Mesothelial cell of epicardium (in vitro differentiated cells): ENCODE data around the gene TIMM29. TPM values are rescaled to one million over a fixed set of nuclear protein-coding genes. Genes with fewer than 3 reads are reported as not detected.

Source experiments
- DNase-seq, 2 experiments: peaks; one replicate each; pipeline ENCODE4 v3.0.0; 2021; ENCODE audit warnings: low spot score in 2 of 2; ENCODE audit not compliant: unreplicated experiment in 2 of 2
- H3K27ac Mint-ChIP-seq: 2 replicates; pipeline ENCODE4 v1.8.0; 2021; ENCODE audit warnings: mixed read lengths
- H3K27me3 Mint-ChIP-seq: 2 replicates; pipeline ENCODE4 v1.8.0; 2021; ENCODE audit warnings: low read depth, mixed read lengths
- H3K36me3 Mint-ChIP-seq: 2 replicates; pipeline ENCODE4 v1.8.0; 2021; ENCODE audit warnings: mixed read lengths
- H3K4me1 Mint-ChIP-seq: 2 replicates; pipeline ENCODE4 v1.8.0; 2021; ENCODE audit warnings: mixed read lengths
- H3K4me3 Mint-ChIP-seq: 2 replicates; pipeline ENCODE4 v1.8.0; 2021; ENCODE audit warnings: mild to moderate bottlenecking, moderate library complexity, mixed read lengths
- H3K9me3 Mint-ChIP-seq: 2 replicates; pipeline ENCODE4 v1.8.0; 2021; ENCODE audit warnings: mixed read lengths
- total RNA-seq: library from RNA; stranded (reverse); gene quantifications from 3 replicates; pipeline ENCODE4 v1.2.1, GENCODE V29; 2021
- TF ChIP-seq, protein P1 (sequence below): fragments of 200-600 bp; sonication (generic); IDR thresholded peaks from one replicate; pipeline ENCODE4 v1.5.0; 2021; ENCODE audit warnings: antibody characterized with exemption; ENCODE audit not compliant: unreplicated experiment

Gene TIMM29
- total RNA-seq, 1 donor from 2014 or later = 31.5 TPM

- Mint-ChIP-seq H3K9me3 (no peaks in the 10 kb centered on the region), H3K36me3 (peaks cover 16% of the 10 kb centered on the region), H3K4me1 (no peaks in the 10 kb centered on the region), H3K27ac (no peak overlapping the region), H3K27me3 (no peaks in the 10 kb centered on the region), H3K4me3 (no peak overlapping the region)
- no peak for DNase-seq
- TF ChIP-seq, protein P1, sequence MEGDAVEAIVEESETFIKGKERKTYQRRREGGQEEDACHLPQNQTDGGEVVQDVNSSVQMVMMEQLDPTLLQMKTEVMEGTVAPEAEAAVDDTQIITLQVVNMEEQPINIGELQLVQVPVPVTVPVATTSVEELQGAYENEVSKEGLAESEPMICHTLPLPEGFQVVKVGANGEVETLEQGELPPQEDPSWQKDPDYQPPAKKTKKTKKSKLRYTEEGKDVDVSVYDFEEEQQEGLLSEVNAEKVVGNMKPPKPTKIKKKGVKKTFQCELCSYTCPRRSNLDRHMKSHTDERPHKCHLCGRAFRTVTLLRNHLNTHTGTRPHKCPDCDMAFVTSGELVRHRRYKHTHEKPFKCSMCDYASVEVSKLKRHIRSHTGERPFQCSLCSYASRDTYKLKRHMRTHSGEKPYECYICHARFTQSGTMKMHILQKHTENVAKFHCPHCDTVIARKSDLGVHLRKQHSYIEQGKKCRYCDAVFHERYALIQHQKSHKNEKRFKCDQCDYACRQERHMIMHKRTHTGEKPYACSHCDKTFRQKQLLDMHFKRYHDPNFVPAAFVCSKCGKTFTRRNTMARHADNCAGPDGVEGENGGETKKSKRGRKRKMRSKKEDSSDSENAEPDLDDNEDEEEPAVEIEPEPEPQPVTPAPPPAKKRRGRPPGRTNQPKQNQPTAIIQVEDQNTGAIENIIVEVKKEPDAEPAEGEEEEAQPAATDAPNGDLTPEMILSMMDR = no peak
Measured at GRCh38 chr19:10913716-10914340, 14.8 kb upstream of the TIMM29 start.

DNA sequence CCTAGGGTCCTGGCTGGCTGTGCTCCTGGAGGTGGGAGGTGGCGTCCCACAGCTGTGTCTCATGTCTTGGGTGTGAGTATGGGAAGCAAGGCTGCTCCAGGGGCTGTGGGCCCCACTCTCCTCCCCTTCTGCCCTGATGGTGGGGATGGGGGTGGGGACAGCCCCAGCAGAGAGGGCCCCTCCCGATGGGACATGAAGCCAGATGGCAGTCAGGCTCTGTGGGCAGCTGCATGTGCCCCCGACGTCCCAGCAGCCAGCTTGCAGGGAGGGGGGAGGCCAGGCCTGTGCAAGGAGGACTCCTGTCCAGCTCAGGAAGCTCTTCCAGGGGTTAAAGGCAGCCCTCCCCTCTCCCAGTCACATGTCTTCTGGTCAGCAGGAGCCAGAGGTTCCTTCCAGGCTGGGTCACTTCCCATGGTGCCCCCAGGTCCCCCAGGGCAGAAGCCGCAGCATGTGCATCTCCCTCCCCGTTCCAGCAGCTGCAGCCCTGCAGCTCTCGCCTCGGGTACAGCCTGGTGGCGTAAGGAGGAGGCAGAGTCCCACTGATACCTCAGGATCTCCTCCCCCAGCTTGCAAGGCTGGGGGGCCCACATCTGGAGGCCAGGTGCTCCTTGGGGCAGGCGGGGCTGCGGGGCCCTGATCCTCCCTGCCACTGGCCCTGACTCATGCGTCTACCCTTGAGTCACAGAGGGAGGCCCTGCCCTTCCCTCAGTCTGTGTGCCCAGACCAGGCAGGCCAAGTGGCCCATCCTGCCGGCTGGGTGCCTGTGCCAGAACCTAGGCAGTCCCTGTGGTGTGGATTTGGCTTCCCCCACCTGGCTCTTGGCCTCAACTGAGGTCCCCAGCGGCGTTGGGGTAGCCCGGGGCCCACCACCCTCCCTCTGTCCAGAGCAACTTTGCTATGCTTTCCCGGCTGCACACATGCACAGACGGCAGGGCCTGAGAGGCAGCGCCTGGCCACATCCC, 13.2 kb upstream of the TIMM29 start:
- Mint-ChIP-seq H3K4me3 (no peak overlapping the region), H3K27me3 (no peaks in the 10 kb centered on the region), H3K36me3 (peaks cover 16% of the 10 kb centered on the region), H3K27ac (no peak overlapping the region), H3K9me3 (no peaks in the 10 kb centered on the region), H3K4me1 (no peaks in the 10 kb centered on the region)
- TF ChIP-seq, protein P1 = no peak
- DNase-seq = no peak

- no peak for DNase-seq
- Mint-ChIP-seq H3K27me3 (no peaks in the 10 kb centered on the region), H3K27ac (no peak overlapping the region), H3K4me3 (no peak overlapping the region), H3K9me3 (no peaks in the 10 kb centered on the region), H3K4me1 (no peaks in the 10 kb centered on the region), H3K36me3 (peaks cover 17% of the 10 kb centered on the region)
- TF ChIP-seq, protein P1 = no peak
Measured at GRCh38 chr19:10916602-10917001, 12.0 kb upstream of the TIMM29 start.

DNA sequence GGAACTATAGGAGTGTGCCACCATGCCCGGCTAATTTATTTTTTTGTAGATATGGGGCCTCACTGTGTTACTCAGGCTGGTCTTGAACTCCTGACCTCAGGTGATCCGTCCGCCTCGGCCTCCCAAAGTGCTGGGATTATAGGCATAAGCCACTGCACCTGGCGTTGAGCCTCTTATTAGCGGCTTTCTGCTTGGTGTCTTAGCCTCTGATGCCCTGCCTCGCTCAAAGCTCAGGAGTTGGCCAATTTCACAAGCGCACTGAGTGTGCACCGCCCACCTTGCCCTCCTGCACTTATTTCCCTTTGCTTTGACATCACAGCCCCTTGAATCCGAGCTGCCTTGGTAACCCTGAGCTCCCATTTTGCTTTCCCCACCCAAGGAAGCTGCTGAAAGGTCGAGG, 10.3 kb upstream of the TIMM29 start:
- Mint-ChIP-seq H3K4me1 (no peaks in the 10 kb centered on the region), H3K27ac (no peak overlapping the region), H3K9me3 (no peaks in the 10 kb centered on the region), H3K36me3 (peaks cover 16% of the 10 kb centered on the region), H3K4me3 (no peak overlapping the region), H3K27me3 (no peaks in the 10 kb centered on the region)
- TF ChIP-seq, protein P1 = no peak
- no peak for DNase-seq

DNA sequence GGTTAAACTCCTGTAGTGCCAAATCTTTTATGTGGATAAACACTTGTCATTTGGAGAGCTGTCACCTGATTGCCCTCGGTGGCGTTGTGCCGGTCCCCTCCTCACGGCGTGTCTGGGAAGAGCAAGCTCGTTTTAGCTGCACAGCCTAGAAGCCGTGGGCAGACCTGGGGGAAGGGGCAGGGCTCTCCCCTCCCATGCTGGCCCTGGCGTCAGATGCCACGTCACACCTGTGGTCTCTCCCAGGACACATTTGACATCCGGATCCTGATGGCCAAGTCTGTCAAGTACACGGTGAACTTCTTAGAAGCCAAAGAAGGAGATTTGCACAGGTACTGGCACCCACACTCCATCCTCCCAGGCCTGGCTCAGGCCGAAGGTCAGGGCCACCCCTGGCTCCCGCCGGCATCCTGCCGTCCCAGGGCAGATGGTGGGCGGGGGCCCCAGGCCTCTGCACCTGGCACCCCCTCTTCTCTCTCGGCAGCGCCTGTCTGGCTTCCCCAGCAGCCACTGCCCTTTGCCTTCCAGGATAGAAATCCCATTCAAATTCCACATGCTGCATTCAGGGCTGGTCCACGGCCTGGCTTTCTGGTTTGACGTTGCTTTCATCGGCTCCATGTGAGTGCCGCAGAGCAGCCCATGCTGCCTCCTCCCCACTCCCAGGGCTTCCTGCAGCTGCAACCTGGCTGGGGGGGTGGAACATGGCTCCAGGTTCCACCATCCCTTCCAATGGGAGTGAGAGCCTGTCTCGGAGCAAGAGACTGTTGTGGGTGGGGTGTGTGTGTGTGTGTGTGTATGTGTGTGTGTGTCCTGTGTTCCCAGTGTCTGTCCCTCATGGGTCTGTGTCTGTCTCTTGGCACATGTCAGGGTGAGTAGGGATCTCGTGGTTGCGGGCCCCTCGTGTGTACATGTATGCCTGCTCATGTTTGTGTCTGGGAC, 9.0 kb upstream of the TIMM29 start:
- no peak overlapping the region for H3K27ac Mint-ChIP-seq
- no peaks in the 10 kb centered on the region for H3K27me3 Mint-ChIP-seq
- no peaks in the 10 kb centered on the region for H3K9me3 Mint-ChIP-seq
- no peak overlapping the region for H3K4me3 Mint-ChIP-seq
- TF ChIP-seq, protein P1 = no peak
- DNase-seq = no peak
- H3K4me1 Mint-ChIP-seq = no peaks in the 10 kb centered on the region
- H3K36me3 Mint-ChIP-seq = peaks cover 13% of the 10 kb centered on the region
